Esophagus squamous epithelium (tissue), 5 donors: ENCODE measurements around the gene QPRT. TPM values are rescaled to one million over a fixed set of nuclear protein-coding genes. Genes with fewer than 3 reads are reported as not detected.
"Not testable (repeated sequence)": the region's sequence is repeated elsewhere in the genome, so short reads cannot be mapped to it uniquely, and the experiment has no call there.

Experiments
- DNase-seq: peaks from one replicate; lab custom pipeline; 2025; lab: John Stamatoyannopoulos, UW
- H3K27ac ChIP-seq, 4 donors: fragments of 200-600 bp; sonication (generic); one replicate each; pipeline ENCODE4 v1.5.1; 2016 to 2019; ENCODE audit warnings: mild to moderate bottlenecking in 1 of 4
- H3K27me3 ChIP-seq, 4 donors: fragments of 200-600 bp; sonication (generic); 1 replicate in 3 of 4; 2 replicates in 1 of 4; pipeline versions ENCODE4 v1.5.1 to v1.6.0; 2017 to 2021; ENCODE audit warnings: antibody characterized with exemption in 1 of 4
- H3K36me3 ChIP-seq, 3 donors: fragments of 200-600 bp; sonication (generic); one replicate each; pipeline ENCODE4 v1.5.1; 2016 to 2019
- H3K4me1 ChIP-seq, 3 donors: fragments of 200-600 bp; sonication (generic); one replicate each; pipeline ENCODE4 v1.5.1; 2017 to 2019
- H3K4me3 ChIP-seq, 4 donors: fragments of 200-600 bp; sonication (generic); 1 replicate in 3 of 4; 2 replicates in 1 of 4; pipeline ENCODE4 v1.5.1; 2016 to 2019; ENCODE audit warnings: mild to moderate bottlenecking in 2 of 4, moderate library complexity in 1 of 4
- H3K9me3 ChIP-seq, 3 donors: fragments of 200-600 bp; sonication (generic); one replicate each; pipeline ENCODE4 v1.5.1; 2016 to 2019
- POLR2A ChIP-seq, 4 donors: fragments of 450-650 bp; IDR thresholded peaks; one replicate each; pipeline ENCODE4 v1.6.1; 2017; ENCODE audit warnings: antibody characterized with exemption in 4 of 4, mild to moderate bottlenecking in 4 of 4, moderate library complexity in 3 of 4
- WGBS, 2 donors: methylation state at CpG; one replicate each; pipeline ENCODE4 v1.1.5; 2018; 5-methylcytosine and 5-hydroxymethylcytosine counted together
- intact Hi-C: fragments of 100-400 bp; cut with DNase I; formaldehyde crosslinking; loops from one replicate; pipeline ENCODE4 v1.15.0; 2022
- total RNA-seq, 4 donors: library from RNA; depleted of rRNA; stranded (reverse); fragments of >200 nt; gene quantifications; one replicate each; pipeline ENCODE4 v1.1.0, GENCODE V29; 2016
- TF ChIP-seq, protein P1 (sequence below), 6 experiments: fragments of 450-650 bp in 4 of 6; fragments of 200-600 bp in 2 of 6; sonication (generic) in 2 of 6; IDR thresholded peaks; one replicate each; pipeline ENCODE4 v1.5.1; 2016 to 2019; ENCODE audit warnings: antibody characterized with exemption in 6 of 6, mild to moderate bottlenecking in 4 of 6, moderate library complexity in 4 of 6
- donor health status: DM: yes; HTN: yes; CAD: no.

Gene QPRT
- total RNA-seq, 4 donors from 2014 or later, result 0.40 to 3.6 (median 1.9) TPM

DNA sequence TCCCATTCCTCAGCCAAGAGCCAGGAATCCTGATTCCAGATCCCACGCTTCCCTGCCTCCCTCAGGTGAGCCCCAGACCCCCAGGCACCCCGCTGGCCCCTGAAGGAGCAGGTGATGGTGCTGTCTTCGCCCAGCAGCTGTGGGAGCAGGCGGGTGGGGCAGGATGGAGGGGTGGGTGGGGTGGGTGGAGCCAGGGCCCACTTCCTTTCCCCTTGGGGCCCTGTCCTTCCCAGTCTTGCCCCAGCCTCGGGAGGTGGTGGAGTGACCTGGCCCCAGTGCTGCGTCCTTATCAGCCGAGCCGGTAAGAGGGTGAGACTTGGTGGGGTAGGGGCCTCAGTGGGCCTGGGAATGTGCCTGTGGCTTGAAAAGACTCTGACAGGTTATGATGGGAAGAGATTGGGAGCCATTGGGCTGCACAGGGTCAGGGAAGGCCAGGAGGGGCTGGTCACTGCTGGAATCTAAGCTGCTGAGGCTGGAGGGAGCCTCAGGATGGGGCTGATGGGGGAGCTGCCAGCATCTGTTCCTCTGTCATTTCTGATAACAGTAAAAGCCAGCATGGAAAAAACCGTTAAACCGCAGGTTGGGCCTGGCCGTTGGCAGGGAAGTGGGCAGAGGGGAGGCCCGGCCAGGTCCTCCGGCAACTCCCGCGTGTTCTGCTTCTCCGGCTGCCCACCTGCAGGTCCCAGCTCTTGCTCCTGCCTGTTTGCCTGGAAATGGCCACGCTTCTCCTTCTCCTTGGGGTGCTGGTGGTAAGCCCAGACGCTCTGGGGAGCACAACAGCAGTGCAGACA, 15.8 kb upstream of the QPRT start, which contains the start of gene SPN:
Gene SPN (plus strand): TSS at position 232 of the 791 bp plus-strand sequence. CDS start 482 bp downstream, at position 714.
- intact Hi-C loops, result no loop called here
- Histone ChIP-seq H3K4me3 (peak within 1 kb of the TSS; percentile 13 to 53 (median 36)), H3K4me1 (peaks cover 0 to 14% (median 0%) of the 10 kb centered on the region in 3 donors), H3K36me3 (no peaks in the 10 kb centered on the region), H3K27me3 (peaks cover 0 to 4% (median 0%) of the 10 kb centered on the region in 4 donors), H3K27ac (peak within 1 kb of the TSS; percentile 19 to 63 (median 46)), H3K9me3 (no peaks in the 10 kb centered on the region)
- 64 to 85% methylated on average over 4 to 10 of the region's 18 CpGs for WGBS, 2 donors
- DNase-seq, result no peak
- TF ChIP-seq, protein P1, sequence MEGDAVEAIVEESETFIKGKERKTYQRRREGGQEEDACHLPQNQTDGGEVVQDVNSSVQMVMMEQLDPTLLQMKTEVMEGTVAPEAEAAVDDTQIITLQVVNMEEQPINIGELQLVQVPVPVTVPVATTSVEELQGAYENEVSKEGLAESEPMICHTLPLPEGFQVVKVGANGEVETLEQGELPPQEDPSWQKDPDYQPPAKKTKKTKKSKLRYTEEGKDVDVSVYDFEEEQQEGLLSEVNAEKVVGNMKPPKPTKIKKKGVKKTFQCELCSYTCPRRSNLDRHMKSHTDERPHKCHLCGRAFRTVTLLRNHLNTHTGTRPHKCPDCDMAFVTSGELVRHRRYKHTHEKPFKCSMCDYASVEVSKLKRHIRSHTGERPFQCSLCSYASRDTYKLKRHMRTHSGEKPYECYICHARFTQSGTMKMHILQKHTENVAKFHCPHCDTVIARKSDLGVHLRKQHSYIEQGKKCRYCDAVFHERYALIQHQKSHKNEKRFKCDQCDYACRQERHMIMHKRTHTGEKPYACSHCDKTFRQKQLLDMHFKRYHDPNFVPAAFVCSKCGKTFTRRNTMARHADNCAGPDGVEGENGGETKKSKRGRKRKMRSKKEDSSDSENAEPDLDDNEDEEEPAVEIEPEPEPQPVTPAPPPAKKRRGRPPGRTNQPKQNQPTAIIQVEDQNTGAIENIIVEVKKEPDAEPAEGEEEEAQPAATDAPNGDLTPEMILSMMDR (IDR thresholded peaks at IDR 0.05), result no peak
- TF ChIP-seq POLR2A (IDR thresholded peaks at IDR 0.05), result no peak

DNA sequence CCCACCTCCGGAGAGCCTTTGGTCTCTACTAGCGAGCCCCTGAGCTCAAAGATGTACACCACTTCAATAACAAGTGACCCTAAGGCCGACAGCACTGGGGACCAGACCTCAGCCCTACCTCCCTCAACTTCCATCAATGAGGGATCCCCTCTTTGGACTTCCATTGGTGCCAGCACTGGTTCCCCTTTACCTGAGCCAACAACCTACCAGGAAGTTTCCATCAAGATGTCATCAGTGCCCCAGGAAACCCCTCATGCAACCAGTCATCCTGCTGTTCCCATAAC, 15.2 kb upstream of the QPRT start:
- Histone ChIP-seq H3K27me3 (peaks cover 0 to 4% (median 0%) of the 10 kb centered on the region in 4 donors), H3K4me1 (peaks cover 0 to 14% (median 0%) of the 10 kb centered on the region in 3 donors), H3K27ac (peak overlapping the region in 3 of 4 donors; percentile 19 to 63 (median 42)), H3K9me3 (no peaks in the 10 kb centered on the region), H3K36me3 (no peaks in the 10 kb centered on the region), H3K4me3 (peak overlapping the region in 3 of 4 donors; percentile 34 to 53 (median 38))
- WGBS, 2 donors, result 93% methylated on average over 3 of the region's 3 CpGs; no CpG with 5 or more reads in 1 of the 2 donors
- no peak for DNase-seq
- TF ChIP-seq, protein P1 (IDR thresholded peaks at IDR 0.05), result no peak
- TF ChIP-seq POLR2A (IDR thresholded peaks at IDR 0.05), result no peak
- intact Hi-C loops, result no loop called here

DNA sequence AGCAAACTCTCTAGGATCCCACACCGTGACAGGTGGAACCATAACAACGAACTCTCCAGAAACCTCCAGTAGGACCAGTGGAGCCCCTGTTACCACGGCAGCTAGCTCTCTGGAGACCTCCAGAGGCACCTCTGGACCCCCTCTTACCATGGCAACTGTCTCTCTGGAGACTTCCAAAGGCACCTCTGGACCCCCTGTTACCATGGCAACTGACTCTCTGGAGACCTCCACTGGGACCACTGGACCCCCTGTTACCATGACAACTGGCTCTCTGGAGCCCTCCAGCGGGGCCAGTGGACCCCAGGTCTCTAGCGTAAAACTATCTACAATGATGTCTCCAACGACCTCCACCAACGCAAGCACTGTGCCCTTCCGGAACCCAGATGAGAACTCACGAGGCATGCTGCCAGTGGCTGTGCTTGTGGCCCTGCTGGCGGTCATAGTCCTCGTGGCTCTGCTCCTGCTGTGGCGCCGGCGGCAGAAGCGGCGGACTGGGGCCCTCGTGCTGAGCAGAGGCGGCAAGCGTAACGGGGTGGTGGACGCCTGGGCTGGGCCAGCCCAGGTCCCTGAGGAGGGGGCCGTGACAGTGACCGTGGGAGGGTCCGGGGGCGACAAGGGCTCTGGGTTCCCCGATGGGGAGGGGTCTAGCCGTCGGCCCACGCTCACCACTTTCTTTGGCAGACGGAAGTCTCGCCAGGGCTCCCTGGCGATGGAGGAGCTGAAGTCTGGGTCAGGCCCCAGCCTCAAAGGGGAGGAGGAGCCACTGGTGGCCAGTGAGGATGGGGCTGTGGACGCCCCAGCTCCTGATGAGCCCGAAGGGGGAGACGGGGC, 14.7 kb upstream of the QPRT start:
- TF ChIP-seq POLR2A (IDR thresholded peaks at IDR 0.05), result no peak
- TF ChIP-seq, protein P1 (IDR thresholded peaks at IDR 0.05), result no peak
- Histone ChIP-seq H3K9me3 (no peaks in the 10 kb centered on the region), H3K27ac (peak overlapping the region in 3 of 4 donors; percentile 19 to 63 (median 42)), H3K27me3 (peaks cover 0 to 4% (median 0%) of the 10 kb centered on the region in 4 donors), H3K36me3 (no peaks in the 10 kb centered on the region), H3K4me3 (peak overlapping the region; percentile 4 to 53 (median 36)), H3K4me1 (peaks cover 0 to 14% (median 0%) of the 10 kb centered on the region in 3 donors)
- intact Hi-C loops, result no loop called here
- DNase-seq, result no peak
- WGBS, 2 donors, result 62 to 74% methylated on average over 5 to 7 of the region's 35 CpGs

DNA sequence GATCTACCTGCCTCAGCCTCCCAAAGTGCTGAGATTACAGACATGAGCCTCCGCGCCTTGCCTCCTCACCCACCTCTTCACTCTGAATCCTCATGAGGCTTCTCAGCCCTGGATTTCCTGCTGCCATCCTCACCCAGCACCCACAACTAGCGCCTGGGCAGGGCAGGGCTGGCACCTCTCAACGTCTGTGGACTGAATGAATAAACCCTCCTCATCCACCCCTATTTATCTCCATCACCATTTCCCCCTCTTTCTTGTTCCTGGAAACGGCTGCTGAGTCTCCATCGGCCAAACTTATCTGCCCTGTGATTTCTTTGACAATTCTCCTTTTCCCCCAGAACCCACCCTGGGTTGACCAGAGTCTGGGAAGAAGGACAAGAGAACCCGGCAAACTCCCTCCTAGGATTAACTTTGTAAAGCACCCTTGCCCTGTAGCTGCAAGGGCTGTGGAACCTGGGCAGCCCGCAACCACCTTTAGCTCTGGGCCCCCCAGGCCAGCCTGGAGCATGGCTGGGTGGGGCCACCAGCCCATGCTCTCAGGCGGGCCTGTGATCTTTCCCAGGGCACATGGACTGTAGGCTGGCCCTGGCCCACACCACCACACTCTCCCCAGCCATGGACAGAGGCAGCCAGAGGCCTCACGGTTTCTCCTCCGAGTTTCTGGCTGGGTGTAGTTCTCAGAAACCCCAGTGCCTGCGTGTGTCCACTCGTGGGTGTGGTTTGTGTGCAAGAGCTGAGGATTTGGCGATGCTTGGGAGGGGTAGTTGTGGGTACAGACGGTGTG, 13.5 kb upstream of the QPRT start:
- Histone ChIP-seq H3K27me3 (peaks cover 0 to 4% (median 0%) of the 10 kb centered on the region in 4 donors), H3K4me3 (peak overlapping the region in 3 of 4 donors; percentile 34 to 39 (median 38)), H3K4me1 (peaks cover 0 to 14% (median 0%) of the 10 kb centered on the region in 3 donors), H3K9me3 (no peaks in the 10 kb centered on the region), H3K36me3 (no peaks in the 10 kb centered on the region), H3K27ac (no peak overlapping the region)
- no peak for DNase-seq
- no peak for TF ChIP-seq POLR2A (IDR thresholded peaks at IDR 0.05)
- TF ChIP-seq, protein P1 (IDR thresholded peaks at IDR 0.05), result no peak
- intact Hi-C loops, result no loop called here
- 66 to 71% methylated on average over 7 to 9 of the region's 15 CpGs for WGBS, 2 donors

DNA sequence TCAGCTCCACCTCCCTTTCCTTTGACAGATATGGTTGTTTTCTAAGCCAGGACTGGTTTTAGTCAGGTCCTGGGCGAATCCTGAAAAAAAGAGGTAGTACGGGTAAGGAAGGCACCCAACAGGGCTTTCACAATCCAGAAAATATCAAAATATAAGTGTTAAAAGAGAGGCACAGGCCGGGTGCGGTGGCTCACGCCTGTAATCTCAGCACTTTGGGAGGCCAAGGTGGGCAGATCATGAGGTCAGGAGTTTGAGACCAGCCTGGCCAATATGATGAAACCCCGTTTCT, 11.7 kb upstream of the QPRT start:
- H3K4me3 ChIP-seq, intact Hi-C loops, H3K36me3 ChIP-seq, DNase-seq, H3K27ac ChIP-seq, H3K27me3 ChIP-seq, H3K9me3 ChIP-seq: not testable (repeated sequence)
- WGBS, 2 donors, result 67 to 81% methylated on average over 6 of the region's 6 CpGs
- peaks cover 0 to 14% (median 0%) of the 10 kb centered on the region in 3 donors for H3K4me1 ChIP-seq
